ENCODE results near the gene FAM149A. TPM values are rescaled to one million over a fixed set of nuclear protein-coding genes. Genes with fewer than 3 reads are reported as not detected.

Gene FAM149A
- total and polyA plus RNA-seq, 10 of the 15 experiments (the other 5 are each of a cell fraction or from before 2014, with no cell fraction given), result 0.38 to 1.9 (median 0.99) TPM

DNA sequence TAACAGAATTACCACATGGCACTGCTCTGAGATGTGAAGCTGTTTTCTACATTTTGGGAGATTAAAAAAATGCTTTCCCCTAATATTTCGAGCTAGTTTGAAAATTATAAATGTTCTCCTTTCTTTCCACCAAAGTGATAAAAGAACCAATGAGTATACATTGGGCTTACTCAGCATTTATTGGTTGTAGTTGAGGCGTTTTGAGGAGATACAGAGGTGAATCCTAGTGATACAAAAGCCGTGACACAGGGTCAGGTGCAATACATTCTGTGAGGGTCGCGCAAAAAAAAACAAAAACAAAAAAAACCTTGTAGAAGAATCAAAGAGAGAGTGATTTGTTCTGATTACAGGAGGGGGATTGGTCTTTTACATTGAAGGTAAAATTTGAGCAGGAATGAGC lies 54.5 kb downstream of the FAM149A start:
- ATAC-seq (no peak), DNase-seq (ENCODE audit: low read depth, low spot score) (no peak), FAIRE-seq (no peak)
- Histone ChIP-seq H2AFZ (ENCODE audit: control insufficient read depth, low read depth, low read length) (no peak overlapping the region), H3K9me3 (replicated peaks; ENCODE audit: control insufficient read depth, insufficient read depth, low read length) (no peaks in the 10 kb centered on the region), H3K36me3 (ENCODE audit: control insufficient read depth in 2 of 2, insufficient read depth in 2 of 2, low read length in 1 of 2) (no peaks in the 10 kb centered on the region), H3K27me3 (replicated peaks in 1 of 2; ENCODE audit: control insufficient read depth in 2 of 2, insufficient read depth in 2 of 2, low read length in 1 of 2) (peaks cover 0 to 1% of the 10 kb centered on the region in 2 experiments; a peak in 2 of 4 replicates), H3K4me3 (no peak overlapping the region), H3K27ac (ENCODE audit: control insufficient read depth, insufficient read depth) (no peak overlapping the region), H3K4me1 (ENCODE audit: control insufficient read depth, insufficient read depth, low read length) (peaks cover 6% of the 10 kb centered on the region), H3K79me2 (ENCODE audit: control insufficient read depth, insufficient read depth, low read length) (no peaks in the 10 kb centered on the region), H3K4me2 (ENCODE audit: control insufficient read depth, insufficient read depth) (no peak overlapping the region), H4K20me1 (ENCODE audit: control insufficient read depth, insufficient read depth) (no peaks in the 10 kb centered on the region), H3K9ac (ENCODE audit: control insufficient read depth, insufficient read depth, low read length) (no peak overlapping the region)
- ChIA-PET CTCF (no interaction called here), SMC1A (ENCODE audit: uncharacterized antibody, unreplicated experiment) (no interaction called here), POLR2A (no interaction called here), RAD21 (ENCODE audit: unreplicated experiment) (no interaction called here)
- BruUV-seq (replicated peaks), result no TSS peak
- in situ Hi-C loops (cut with MboI) (no loop called here), intact Hi-C loops (cut with micrococcal nuclease; ENCODE audit: unreplicated experiment) (no loop called here)
- 52% methylated on average over 5 of the region's 5 CpGs for WGBS (ENCODE audit: insufficient coverage, insufficient replicate concordance, low lambda C conversion rate, missing lambda C conversion rate)
- no peak for TF ChIP-seq CHD2 (IDR thresholded peaks at IDR 0.05; ENCODE audit: borderline replicate concordance, low read depth, low read length)

DNA sequence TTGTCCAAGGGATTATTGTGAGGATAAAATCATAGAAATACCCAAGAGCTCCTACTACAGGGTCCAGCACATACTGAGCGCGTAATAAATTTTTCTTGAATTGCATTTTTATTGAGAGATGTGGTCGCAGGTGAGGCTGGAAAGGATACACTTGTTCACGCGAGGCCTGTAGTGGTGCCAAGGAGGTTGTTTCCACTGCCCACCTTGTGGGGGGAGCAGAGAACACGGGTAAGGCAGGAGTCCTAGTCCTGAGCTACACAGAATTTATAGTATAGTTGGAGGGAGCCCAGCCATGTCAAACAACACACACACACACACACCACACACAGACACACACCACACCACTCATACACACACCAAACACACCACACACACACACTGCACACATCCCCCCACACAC lies 55.1 kb downstream of the FAM149A start:
- ChIA-PET CTCF (interaction anchor here (3.0 kb wide), 1 partner anchor 9 kb away, joined by 12 read pairs; no protein-coding TSS in a partner anchor), RAD21 (ENCODE audit: unreplicated experiment) (no interaction called here), POLR2A (no interaction called here), SMC1A (ENCODE audit: uncharacterized antibody, unreplicated experiment) (no interaction called here)
- intact Hi-C loops (cut with micrococcal nuclease; ENCODE audit: unreplicated experiment) (no loop called here), in situ Hi-C loops (cut with MboI) (no loop called here)
- no peak overlapping the region for H3K4me3 ChIP-seq
- no peak overlapping the region for H3K9ac ChIP-seq (ENCODE audit: control insufficient read depth, insufficient read depth, low read length)
- ATAC-seq (no peak; the same call in 2 of the 3 replicates), DNase-seq (ENCODE audit: low read depth, low spot score) (no peak), FAIRE-seq (peak; percentile 35)
- H3K36me3 ChIP-seq (ENCODE audit: control insufficient read depth in 2 of 2, insufficient read depth in 2 of 2, low read length in 1 of 2), result no peaks in the 10 kb centered on the region
- no peaks in the 10 kb centered on the region for H3K9me3 ChIP-seq (replicated peaks; ENCODE audit: control insufficient read depth, insufficient read depth, low read length)
- 87% methylated on average over 6 of the region's 6 CpGs for WGBS (ENCODE audit: insufficient coverage, insufficient replicate concordance, low lambda C conversion rate, missing lambda C conversion rate)
- peaks cover 0 to 1% of the 10 kb centered on the region in 2 experiments; a peak in 2 of 4 replicates for H3K27me3 ChIP-seq (replicated peaks in 1 of 2; ENCODE audit: control insufficient read depth in 2 of 2, insufficient read depth in 2 of 2, low read length in 1 of 2)
- BruUV-seq (replicated peaks), result no TSS peak
- peaks cover 6% of the 10 kb centered on the region for H3K4me1 ChIP-seq (ENCODE audit: control insufficient read depth, insufficient read depth, low read length)
- H4K20me1 ChIP-seq (ENCODE audit: control insufficient read depth, insufficient read depth), result no peaks in the 10 kb centered on the region
- H3K4me2 ChIP-seq (ENCODE audit: control insufficient read depth, insufficient read depth), result no peak overlapping the region
- H3K27ac ChIP-seq (ENCODE audit: control insufficient read depth, insufficient read depth), result no peak overlapping the region
- H2AFZ ChIP-seq (ENCODE audit: control insufficient read depth, low read depth, low read length), result no peak overlapping the region
- H3K79me2 ChIP-seq (ENCODE audit: control insufficient read depth, insufficient read depth, low read length), result no peaks in the 10 kb centered on the region
- TF ChIP-seq BACH1 (IDR thresholded peaks at IDR 0.05; ENCODE audit: borderline replicate concordance), result no peak
- no peak for TF ChIP-seq RUNX3 (IDR thresholded peaks at IDR 0.05; ENCODE audit: low read length)
- TF ChIP-seq YBX1 (IDR thresholded peaks at IDR 0.05), result no peak
- TF ChIP-seq, protein P1, sequence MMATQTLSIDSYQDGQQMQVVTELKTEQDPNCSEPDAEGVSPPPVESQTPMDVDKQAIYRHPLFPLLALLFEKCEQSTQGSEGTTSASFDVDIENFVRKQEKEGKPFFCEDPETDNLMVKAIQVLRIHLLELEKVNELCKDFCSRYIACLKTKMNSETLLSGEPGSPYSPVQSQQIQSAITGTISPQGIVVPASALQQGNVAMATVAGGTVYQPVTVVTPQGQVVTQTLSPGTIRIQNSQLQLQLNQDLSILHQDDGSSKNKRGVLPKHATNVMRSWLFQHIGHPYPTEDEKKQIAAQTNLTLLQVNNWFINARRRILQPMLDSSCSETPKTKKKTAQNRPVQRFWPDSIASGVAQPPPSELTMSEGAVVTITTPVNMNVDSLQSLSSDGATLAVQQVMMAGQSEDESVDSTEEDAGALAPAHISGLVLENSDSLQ (IDR thresholded peaks at IDR 0.05), result no peak
- TF ChIP-seq, protein P2, sequence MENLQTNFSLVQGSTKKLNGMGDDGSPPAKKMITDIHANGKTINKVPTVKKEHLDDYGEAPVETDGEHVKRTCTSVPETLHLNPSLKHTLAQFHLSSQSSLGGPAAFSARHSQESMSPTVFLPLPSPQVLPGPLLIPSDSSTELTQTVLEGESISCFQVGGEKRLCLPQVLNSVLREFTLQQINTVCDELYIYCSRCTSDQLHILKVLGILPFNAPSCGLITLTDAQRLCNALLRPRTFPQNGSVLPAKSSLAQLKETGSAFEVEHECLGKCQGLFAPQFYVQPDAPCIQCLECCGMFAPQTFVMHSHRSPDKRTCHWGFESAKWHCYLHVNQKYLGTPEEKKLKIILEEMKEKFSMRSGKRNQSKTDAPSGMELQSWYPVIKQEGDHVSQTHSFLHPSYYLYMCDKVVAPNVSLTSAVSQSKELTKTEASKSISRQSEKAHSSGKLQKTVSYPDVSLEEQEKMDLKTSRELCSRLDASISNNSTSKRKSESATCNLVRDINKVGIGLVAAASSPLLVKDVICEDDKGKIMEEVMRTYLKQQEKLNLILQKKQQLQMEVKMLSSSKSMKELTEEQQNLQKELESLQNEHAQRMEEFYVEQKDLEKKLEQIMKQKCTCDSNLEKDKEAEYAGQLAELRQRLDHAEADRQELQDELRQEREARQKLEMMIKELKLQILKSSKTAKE (IDR thresholded peaks at IDR 0.05; ENCODE audit: low read depth, poor library complexity, severe bottlenecking), result no peak
- TF ChIP-seq WRNIP1 (IDR thresholded peaks at IDR 0.05; ENCODE audit: borderline replicate concordance, low read depth, low read length), result no peak
- no peak for TF ChIP-seq KLF5 (IDR thresholded peaks at IDR 0.05; ENCODE audit: partially characterized antibody)
- no peak for TF ChIP-seq POU2F2 (IDR thresholded peaks at IDR 0.05; ENCODE audit: borderline replicate concordance, low read depth, low read length)
- TF ChIP-seq IKZF1 (conservative IDR thresholded peaks at IDR 0.05), result no peak
- TF ChIP-seq, protein P3, sequence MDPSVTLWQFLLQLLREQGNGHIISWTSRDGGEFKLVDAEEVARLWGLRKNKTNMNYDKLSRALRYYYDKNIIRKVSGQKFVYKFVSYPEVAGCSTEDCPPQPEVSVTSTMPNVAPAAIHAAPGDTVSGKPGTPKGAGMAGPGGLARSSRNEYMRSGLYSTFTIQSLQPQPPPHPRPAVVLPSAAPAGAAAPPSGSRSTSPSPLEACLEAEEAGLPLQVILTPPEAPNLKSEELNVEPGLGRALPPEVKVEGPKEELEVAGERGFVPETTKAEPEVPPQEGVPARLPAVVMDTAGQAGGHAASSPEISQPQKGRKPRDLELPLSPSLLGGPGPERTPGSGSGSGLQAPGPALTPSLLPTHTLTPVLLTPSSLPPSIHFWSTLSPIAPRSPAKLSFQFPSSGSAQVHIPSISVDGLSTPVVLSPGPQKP (IDR thresholded peaks at IDR 0.05; ENCODE audit: low read depth, low read length), result no peak
- TF ChIP-seq, protein P4, sequence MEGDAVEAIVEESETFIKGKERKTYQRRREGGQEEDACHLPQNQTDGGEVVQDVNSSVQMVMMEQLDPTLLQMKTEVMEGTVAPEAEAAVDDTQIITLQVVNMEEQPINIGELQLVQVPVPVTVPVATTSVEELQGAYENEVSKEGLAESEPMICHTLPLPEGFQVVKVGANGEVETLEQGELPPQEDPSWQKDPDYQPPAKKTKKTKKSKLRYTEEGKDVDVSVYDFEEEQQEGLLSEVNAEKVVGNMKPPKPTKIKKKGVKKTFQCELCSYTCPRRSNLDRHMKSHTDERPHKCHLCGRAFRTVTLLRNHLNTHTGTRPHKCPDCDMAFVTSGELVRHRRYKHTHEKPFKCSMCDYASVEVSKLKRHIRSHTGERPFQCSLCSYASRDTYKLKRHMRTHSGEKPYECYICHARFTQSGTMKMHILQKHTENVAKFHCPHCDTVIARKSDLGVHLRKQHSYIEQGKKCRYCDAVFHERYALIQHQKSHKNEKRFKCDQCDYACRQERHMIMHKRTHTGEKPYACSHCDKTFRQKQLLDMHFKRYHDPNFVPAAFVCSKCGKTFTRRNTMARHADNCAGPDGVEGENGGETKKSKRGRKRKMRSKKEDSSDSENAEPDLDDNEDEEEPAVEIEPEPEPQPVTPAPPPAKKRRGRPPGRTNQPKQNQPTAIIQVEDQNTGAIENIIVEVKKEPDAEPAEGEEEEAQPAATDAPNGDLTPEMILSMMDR (IDR thresholded peaks at IDR 0.05 in 2 of 3, conservative IDR thresholded peaks at IDR 0.05 in 1 of 3; ENCODE audit: control insufficient read depth in 2 of 3, extremely low read depth in 1 of 3, insufficient read depth in 1 of 3, low read depth in 3 of 3, low read length in 3 of 3), result no peak

Measured in GM12878 (cell line).